ENCODE measurements around the gene CEBPB.

Gene CEBPB

GRCh38 chr20:50229156-50229607, 38.6 kb downstream of the CEBPB start:
- no peak for DNase-seq (ENCODE audit: low spot score)

- no peak for DNase-seq (ENCODE audit: low spot score)
Observed at GRCh38 chr20:50230184-50230583, 39.6 kb downstream of the CEBPB start.

- no peak for DNase-seq (ENCODE audit: low spot score)
Observed at GRCh38 chr20:50230871-50231560, 40.4 kb downstream of the CEBPB start.

- no peak for DNase-seq (ENCODE audit: low spot score)
Observed at GRCh38 chr20:50231854-50232253, 41.2 kb downstream of the CEBPB start.

GRCh38 chr20:50232651-50233324, 42.2 kb downstream of the CEBPB start:
- DNase-seq (ENCODE audit: low spot score), result no peak

GRCh38 chr20:50233325-50234212, 42.9 kb downstream of the CEBPB start:
- DNase-seq (ENCODE audit: low spot score), result no peak

- DNase-seq (ENCODE audit: low spot score), result no peak
Observed at GRCh38 chr20:50234288-50234687, 43.7 kb downstream of the CEBPB start.

GRCh38 chr20:50237349-50237748, 46.7 kb downstream of the CEBPB start:
- DNase-seq (ENCODE audit: low spot score), result no peak

- DNase-seq (ENCODE audit: low spot score), result no peak
Observed at GRCh38 chr20:50238081-50238800, 47.6 kb downstream of the CEBPB start.

GRCh38 chr20:50240092-50240491, 49.5 kb downstream of the CEBPB start:
- no peak for DNase-seq (ENCODE audit: low spot score)

GRCh38 chr20:50242178-50242514, 51.5 kb downstream of the CEBPB start:
- DNase-seq (ENCODE audit: low spot score), result no peak

All from activated CD4-positive, alpha-beta T cell treated with anti-CD3 and anti-CD28 coated beads, Interleukin-2, Interleukin-4, amounts not matched to agents 100 ng/mL and 50 ng/mL, durations not matched to agents 16 hours and 8 hours (primary cell).